Esophagus (tissue), 2 donors: ENCODE data around the gene HSF4. TPM values are rescaled to one million over a fixed set of nuclear protein-coding genes. Genes with fewer than 3 reads are reported as not detected.
A peak's percentile ranks its signal among the peaks of the same experiment; 100 is the strongest.

ENCODE experiments used
- H3K27ac ChIP-seq, 2 donors: one replicate each; pipeline ENCODE4 v1.5.1; 2013; ENCODE audit warnings: low read depth in 2 of 2, mild to moderate bottlenecking in 2 of 2, inconsistent platforms in 1 of 2, low read length in 1 of 2, moderate library complexity in 1 of 2
- H3K27me3 ChIP-seq, 2 donors: one replicate each; pipeline ENCODE4 v1.6.1; 2013; ENCODE audit warnings: low read length in 2 of 2, control low read depth in 1 of 2, mild to moderate bottlenecking in 1 of 2; ENCODE audit not compliant: insufficient read depth in 2 of 2, control insufficient read depth in 1 of 2
- H3K36me3 ChIP-seq, 2 donors: one replicate each; pipeline ENCODE4 v1.6.1; 2013; ENCODE audit warnings: low read length in 1 of 2; ENCODE audit not compliant: control insufficient read depth in 2 of 2, insufficient read depth in 2 of 2
- H3K4me1 ChIP-seq, 2 donors: one replicate each; pipeline ENCODE4 v1.6.1; 2013; ENCODE audit warnings: low read length in 1 of 2; ENCODE audit not compliant: control insufficient read depth in 2 of 2, insufficient read depth in 2 of 2
- H3K4me3 ChIP-seq, 2 donors: one replicate each; pipeline ENCODE4 v1.5.1; 2013; ENCODE audit warnings: low read length in 2 of 2, mild to moderate bottlenecking in 2 of 2, low read depth in 1 of 2, moderate library complexity in 1 of 2
- H3K9me3 ChIP-seq, 2 donors: one replicate each; pipeline ENCODE4 v1.6.1; 2013; ENCODE audit warnings: mild to moderate bottlenecking in 2 of 2, low read depth in 1 of 2, low read length in 1 of 2, moderate library complexity in 1 of 2; ENCODE audit not compliant: control insufficient read depth in 2 of 2, insufficient read depth in 1 of 2
- WGBS, 2 donors: extraction: QIAGEN DNeasy Blood & Tissue Kit; methylation state at CpG; one replicate each; pipeline ENCODE4 v1.1.7; 2013; 5-methylcytosine and 5-hydroxymethylcytosine counted together
- polyA plus RNA-seq, 2 donors: library from polyadenylated mRNA; stranded (reverse); fragments of 200-250 nt; gene quantifications; one replicate each; pipeline ENCODE4 v1.2.3, GENCODE V29; 2013
- donor health status: healthy with polysubstance abuse.
- donor health status: Bipolar disorder and iron deficiency.

The HSF4 gene
- polyA plus RNA-seq, 2 donors, result 22.9 to 80.4 TPM

DNA sequence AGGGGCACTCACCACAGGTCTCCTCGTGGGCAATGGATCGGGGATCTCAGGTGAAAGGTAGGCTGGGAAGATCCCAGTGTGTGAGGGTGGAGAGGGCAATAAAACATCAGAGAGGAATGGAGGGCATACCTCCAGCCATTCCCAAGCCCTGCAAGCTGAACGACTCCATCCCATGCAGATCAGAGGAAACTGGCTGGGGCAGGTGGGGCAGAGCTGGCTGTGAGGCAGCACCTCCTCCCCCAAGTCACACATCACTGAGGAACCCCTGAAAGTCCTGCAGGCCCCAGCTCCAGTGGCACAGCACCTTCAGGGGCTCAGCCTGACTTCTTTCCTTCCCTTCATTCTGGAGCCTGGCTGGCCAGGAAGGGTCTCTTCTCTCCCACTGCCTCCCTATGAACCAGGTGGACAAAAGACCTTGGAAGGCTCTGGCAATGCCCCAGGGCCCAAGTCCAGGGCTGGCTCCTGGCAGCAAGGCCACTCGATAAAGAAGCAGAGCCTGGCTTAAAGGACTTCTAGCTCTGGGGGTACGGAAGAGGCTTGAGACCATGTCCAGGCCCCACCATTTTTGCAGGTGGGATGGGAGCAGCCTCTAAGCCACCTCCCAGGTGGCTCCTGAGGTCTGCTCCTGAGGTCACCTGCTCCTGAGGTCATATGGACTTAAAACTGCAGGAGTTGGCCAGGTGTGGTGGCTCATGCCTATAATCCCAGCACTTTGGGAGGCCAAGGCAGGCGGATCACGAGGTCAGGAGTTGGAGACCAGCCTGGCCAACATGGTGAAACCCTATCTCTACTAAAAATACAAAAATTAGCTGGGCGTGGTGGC is 48.9 kb downstream of the HSF4 start:
- Histone ChIP-seq H3K9me3 (no peaks in the 10 kb centered on the region), H3K27ac (no peak overlapping the region), H3K36me3 (peaks cover 2% of the 10 kb centered on the region in 2 donors), H3K4me1 (no peaks in the 10 kb centered on the region), H3K27me3 (no peaks in the 10 kb centered on the region), H3K4me3 (no peak overlapping the region)
- 78 to 79% methylated on average over 8 of the region's 8 CpGs for WGBS, 2 donors

GRCh38 chr16:67215706-67216105 is 51.2 kb downstream of the HSF4 start:
- H3K4me1 ChIP-seq, result no peaks in the 10 kb centered on the region
- H3K27me3 ChIP-seq, result no peaks in the 10 kb centered on the region
- H3K9me3 ChIP-seq, result no peaks in the 10 kb centered on the region
- 72 to 80% methylated on average over 5 of the region's 5 CpGs for WGBS, 2 donors
- H3K27ac ChIP-seq, result no peak overlapping the region
- H3K4me3 ChIP-seq, result no peak overlapping the region
- H3K36me3 ChIP-seq, result peaks cover 1 to 2% of the 10 kb centered on the region in 2 donors

DNA sequence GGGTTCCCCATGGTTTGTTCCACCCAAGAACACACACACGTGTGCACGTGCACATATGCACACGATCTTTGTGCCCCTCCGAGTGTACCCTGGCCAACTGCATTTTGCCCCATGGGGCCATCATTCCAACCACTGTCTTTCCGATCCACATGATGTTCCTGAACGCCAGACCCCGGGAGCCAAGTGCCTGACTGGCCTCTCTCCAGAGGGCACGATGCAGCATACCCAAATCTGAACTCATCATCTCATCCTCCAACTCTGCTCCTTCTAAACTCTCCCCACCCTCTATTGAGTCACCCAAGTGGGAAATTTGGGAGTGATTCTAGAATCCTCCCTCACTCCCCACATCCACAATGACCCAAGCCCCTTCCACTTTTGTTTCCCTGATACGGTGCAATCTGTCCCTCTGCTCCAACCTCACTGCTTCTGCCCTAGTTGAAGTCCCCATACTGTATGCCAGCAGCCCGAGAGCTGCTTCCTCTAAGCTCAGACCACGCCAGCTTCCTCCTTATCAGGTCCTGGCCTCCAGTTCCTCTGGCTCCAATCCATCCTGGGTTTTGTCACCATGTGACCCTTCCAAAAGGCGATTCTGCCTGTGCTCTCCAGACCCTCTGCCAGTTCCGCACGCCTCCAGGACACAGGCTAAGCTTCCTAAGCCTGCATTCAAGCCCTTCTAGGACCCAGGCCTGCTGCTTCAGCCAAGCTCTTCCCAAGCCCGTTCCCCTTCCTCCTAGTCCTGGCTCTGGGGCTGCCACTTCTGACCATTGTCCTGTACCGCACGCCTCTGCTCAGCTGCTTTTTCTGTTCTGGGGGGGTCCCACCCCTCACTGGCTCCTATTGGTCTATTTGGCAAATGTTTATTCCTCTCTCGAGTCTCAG is 52.3 kb downstream of the HSF4 start:
- H3K27ac ChIP-seq, result peak overlapping the region in 1 of 2 donors; percentile 18
- peaks cover 0 to 2% of the 10 kb centered on the region in 2 donors for H3K36me3 ChIP-seq
- no peak overlapping the region for H3K4me3 ChIP-seq
- no peaks in the 10 kb centered on the region for H3K9me3 ChIP-seq
- no peaks in the 10 kb centered on the region for H3K27me3 ChIP-seq
- 70% methylated on average over 18 of the region's 18 CpGs for WGBS, 2 donors
- H3K4me1 ChIP-seq, result no peaks in the 10 kb centered on the region

Other genes with a start within 250 kb of the HSF4 start
- gene CDH16, start 245.9 kb upstream of the HSF4 start, polyA plus RNA-seq, result 1 to 10 TPM; 6.1 to 6.5 TPM
- gene RRAD, start 239.2 kb upstream of the HSF4 start, polyA plus RNA-seq, result 100 to 1,000 TPM in 1 of 2 donors, 10 to 100 TPM in 1; 93.6 to 125 TPM
- gene CIAO2B, start 230.3 kb upstream of the HSF4 start, polyA plus RNA-seq, result 100 to 1,000 TPM; 139 to 266 TPM
- gene CES2, start 229.2 kb upstream of the HSF4 start, polyA plus RNA-seq, result 100 to 1,000 TPM; 120 to 128 TPM
- gene CES3, start 203.5 kb upstream of the HSF4 start, polyA plus RNA-seq, result 1 to 10 TPM; 1.8 to 4.8 TPM
- 10 to 100 TPM; 10.1 to 17.5 TPM for gene CES4A, start 176.2 kb upstream of the HSF4 start, polyA plus RNA-seq
- 10 to 100 TPM; 15.3 to 17.0 TPM for gene CBFB, start 135.6 kb upstream of the HSF4 start, polyA plus RNA-seq
- 1 to 10 TPM; 8.8 to 9.9 TPM for gene PHAF1, start 54.8 kb upstream of the HSF4 start, polyA plus RNA-seq
- 1 to 10 TPM; 3.5 to 4.1 TPM for gene B3GNT9, start 13.7 kb upstream of the HSF4 start, polyA plus RNA-seq
- gene TRADD, start 4.8 kb upstream of the HSF4 start, polyA plus RNA-seq, result 10 to 100 TPM; 21.8 to 27.3 TPM
- gene FBXL8, start 4.8 kb upstream of the HSF4 start, polyA plus RNA-seq, result 10 to 100 TPM; 11.2 to 22.6 TPM
- 10 to 100 TPM; 36.7 to 59.0 TPM for gene NOL3, start 5.8 kb downstream of the HSF4 start, polyA plus RNA-seq
- 10 to 100 TPM; 18.2 to 30.5 TPM for gene MATCAP1, start 19.2 kb downstream of the HSF4 start, polyA plus RNA-seq
- gene EXOC3L1, start 25.4 kb downstream of the HSF4 start, polyA plus RNA-seq, result 1 to 10 TPM; 1.2 to 1.5 TPM
- 10 to 100 TPM; 49.1 to 53.0 TPM for gene E2F4, start 27.4 kb downstream of the HSF4 start, polyA plus RNA-seq
- 10 to 100 TPM; 21.5 to 23.7 TPM for gene ELMO3, start 34.4 kb downstream of the HSF4 start, polyA plus RNA-seq
- gene TMEM208, start 62.4 kb downstream of the HSF4 start, polyA plus RNA-seq, result 10 to 100 TPM; 73.4 to 83.1 TPM
- gene FHOD1, start 82.7 kb downstream of the HSF4 start, polyA plus RNA-seq, result 10 to 100 TPM in 1 of 2 donors, 1 to 10 TPM in 1; 6.3 to 11.4 TPM
- gene SLC9A5, start 84.2 kb downstream of the HSF4 start, polyA plus RNA-seq, result under 1 TPM; 0.11 to 0.43 TPM
- gene PLEKHG4, start 114.8 kb downstream of the HSF4 start, polyA plus RNA-seq, result 10 to 100 TPM in 1 of 2 donors, 1 to 10 TPM in 1; 8.9 to 13.3 TPM
- gene KCTD19, start 162.0 kb downstream of the HSF4 start, polyA plus RNA-seq, result not detected
- gene LRRC36, start 162.1 kb downstream of the HSF4 start, polyA plus RNA-seq, result under 1 TPM in 1 of 2 donors, not detected in 1; 0.02 TPM
- 10 to 100 TPM; 15.2 to 39.0 TPM for gene TPPP3, start 228.8 kb downstream of the HSF4 start, polyA plus RNA-seq